Measurements from ENCODE around the gene DDAH1. TPM values are rescaled to one million over a fixed set of nuclear protein-coding genes. Genes with fewer than 3 reads are reported as not detected.

DDAH1 gene
- total RNA-seq, 1 donor from 2014 or later = 33.4 TPM

GRCh38 chr1:85317560-85317959 lies 147.4 kb downstream of the DDAH1 start:
- TF ChIP-seq CTCF (IDR thresholded peaks at IDR 0.05; ENCODE audit: unreplicated experiment) = no peak
- Mint-ChIP-seq H3K36me3 (ENCODE audit: insufficient read depth) (peaks cover 4% of the 10 kb centered on the region), H3K4me1 (ENCODE audit: low read depth) (no peaks in the 10 kb centered on the region), H3K4me3 (ENCODE audit: low read depth) (no peak overlapping the region), H3K9me3 (ENCODE audit: low read depth) (no peaks in the 10 kb centered on the region), H3K27ac (no peak overlapping the region), H3K27me3 (no peaks in the 10 kb centered on the region)
- DNase-seq (ENCODE audit: low spot score, unreplicated experiment) = no peak

DNA sequence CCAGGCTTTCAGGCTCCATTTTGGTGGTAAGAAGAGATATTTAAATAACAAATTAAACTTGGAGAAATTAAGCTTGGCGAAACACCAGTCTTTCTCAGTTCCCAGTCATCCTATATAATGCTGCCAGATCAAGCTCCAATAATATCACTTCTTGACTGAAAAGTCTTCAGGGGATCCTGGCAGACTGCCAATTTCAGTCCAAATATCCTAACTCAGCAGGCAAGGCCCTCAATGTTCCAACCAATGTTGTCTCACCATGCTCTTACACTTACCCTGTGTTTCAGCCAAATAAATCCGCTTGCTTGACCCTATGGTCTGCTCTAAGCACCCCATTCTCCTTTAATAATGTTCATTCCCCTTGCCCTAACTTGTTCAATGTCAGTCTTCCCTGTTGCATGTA lies 148.6 kb downstream of the DDAH1 start:
- H3K36me3 Mint-ChIP-seq (ENCODE audit: insufficient read depth) = peaks cover 4% of the 10 kb centered on the region
- TF ChIP-seq CTCF (IDR thresholded peaks at IDR 0.05; ENCODE audit: unreplicated experiment) = no peak
- H3K9me3 Mint-ChIP-seq (ENCODE audit: low read depth) = no peaks in the 10 kb centered on the region
- no peaks in the 10 kb centered on the region for H3K27me3 Mint-ChIP-seq
- DNase-seq (ENCODE audit: low spot score, unreplicated experiment) = no peak
- H3K4me3 Mint-ChIP-seq (ENCODE audit: low read depth) = no peak overlapping the region
- H3K4me1 Mint-ChIP-seq (ENCODE audit: low read depth) = no peaks in the 10 kb centered on the region
- no peak overlapping the region for H3K27ac Mint-ChIP-seq

DNA sequence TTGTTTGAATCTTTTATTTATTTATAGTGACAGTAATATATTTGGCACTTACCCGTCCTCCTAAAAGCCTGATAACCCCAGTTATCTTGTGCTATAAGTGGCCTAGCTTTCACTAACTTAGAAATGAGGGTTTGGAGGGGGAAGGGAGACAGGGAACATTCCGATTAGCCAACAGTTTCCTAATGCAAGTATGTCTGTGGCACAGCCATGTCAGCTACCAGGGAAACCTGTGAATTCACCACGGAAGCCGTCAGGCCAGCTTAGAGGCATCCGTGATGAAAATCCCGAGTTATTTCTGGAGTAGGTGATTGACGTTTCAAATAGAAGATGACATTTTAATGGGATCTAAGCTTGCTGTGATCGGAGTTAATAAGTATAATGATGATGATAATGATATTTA lies 149.2 kb downstream of the DDAH1 start:
- DNase-seq (ENCODE audit: low spot score, unreplicated experiment) = no peak
- no peaks in the 10 kb centered on the region for H3K9me3 Mint-ChIP-seq (ENCODE audit: low read depth)
- no peak overlapping the region for H3K27ac Mint-ChIP-seq
- peaks cover 4% of the 10 kb centered on the region for H3K36me3 Mint-ChIP-seq (ENCODE audit: insufficient read depth)
- no peak for TF ChIP-seq CTCF (IDR thresholded peaks at IDR 0.05; ENCODE audit: unreplicated experiment)
- no peaks in the 10 kb centered on the region for H3K4me1 Mint-ChIP-seq (ENCODE audit: low read depth)
- H3K27me3 Mint-ChIP-seq = no peaks in the 10 kb centered on the region
- H3K4me3 Mint-ChIP-seq (ENCODE audit: low read depth) = no peak overlapping the region

DNA sequence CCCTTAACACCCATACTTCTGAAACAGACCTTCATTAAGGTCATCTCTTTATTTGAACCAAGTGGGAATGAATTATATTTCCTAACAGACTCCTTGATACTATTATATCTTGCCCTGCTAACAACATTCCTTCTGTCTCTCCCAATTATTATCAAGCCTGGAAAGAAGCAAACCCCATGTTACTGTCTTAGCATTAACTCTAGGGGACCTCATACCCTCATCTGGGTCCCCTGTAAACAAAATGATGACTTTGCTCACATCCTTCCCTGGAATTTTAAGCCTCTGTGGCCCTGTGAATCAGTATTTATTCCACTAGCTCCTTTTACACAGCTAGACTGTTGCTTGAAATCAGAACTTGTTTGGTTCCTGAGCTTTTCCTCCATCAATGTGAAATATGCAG lies 150.2 kb downstream of the DDAH1 start:
- no peaks in the 10 kb centered on the region for H3K9me3 Mint-ChIP-seq (ENCODE audit: low read depth)
- no peaks in the 10 kb centered on the region for H3K4me1 Mint-ChIP-seq (ENCODE audit: low read depth)
- DNase-seq (ENCODE audit: low spot score, unreplicated experiment) = no peak
- peaks cover 5% of the 10 kb centered on the region for H3K27me3 Mint-ChIP-seq
- TF ChIP-seq CTCF (IDR thresholded peaks at IDR 0.05; ENCODE audit: unreplicated experiment) = no peak
- H3K4me3 Mint-ChIP-seq (ENCODE audit: low read depth) = no peak overlapping the region
- no peak overlapping the region for H3K27ac Mint-ChIP-seq
- H3K36me3 Mint-ChIP-seq (ENCODE audit: insufficient read depth) = no peaks in the 10 kb centered on the region

- Mint-ChIP-seq H3K27ac (no peak overlapping the region), H3K4me3 (ENCODE audit: low read depth) (no peak overlapping the region), H3K36me3 (ENCODE audit: insufficient read depth) (no peaks in the 10 kb centered on the region), H3K27me3 (peaks cover 8% of the 10 kb centered on the region), H3K4me1 (ENCODE audit: low read depth) (no peaks in the 10 kb centered on the region), H3K9me3 (ENCODE audit: low read depth) (no peaks in the 10 kb centered on the region)
- DNase-seq (ENCODE audit: low spot score, unreplicated experiment) = no peak
- no peak for TF ChIP-seq CTCF (IDR thresholded peaks at IDR 0.05; ENCODE audit: unreplicated experiment)
Measured at GRCh38 chr1:85313888-85314696, 150.9 kb downstream of the DDAH1 start.

All from progenitor cell of endocrine pancreas (in vitro differentiated cells).